Spleen (tissue), 11 donors: ENCODE data around the gene CHN1. TPM values are rescaled to one million over a fixed set of nuclear protein-coding genes. Genes with fewer than 3 reads are reported as not detected.

ENCODE experiments used
- DNase-seq: peaks from one replicate; pipeline ENCODE4 v3.0.0-alpha.2; 2020
- H3K27ac ChIP-seq, 8 donors: fragments of 200-600 bp; sonication (generic) in 7 of 8; 1 replicate in 4 of 8; 2 replicates in 4 of 8; pipeline versions ENCODE4 v1.5.0 to v1.8.0; 2016 to 2021; ENCODE audit warnings: inconsistent platforms in 4 of 8, mild to moderate bottlenecking in 4 of 8, moderate library complexity in 1 of 8
- H3K27me3 ChIP-seq, 7 donors: fragments of 200-600 bp; sonication (generic) in 6 of 7; replicated peaks in 1 of 7; 1 replicate in 4 of 7; 2 replicates in 3 of 7; pipeline versions ENCODE4 v1.5.0 to v1.8.0; 2016 to 2021; ENCODE audit warnings: inconsistent platforms in 3 of 7, mild to moderate bottlenecking in 1 of 7
- H3K36me3 ChIP-seq, 6 donors: fragments of 200-600 bp; sonication (generic) in 5 of 6; 1 replicate in 4 of 6; 2 replicates in 2 of 6; pipeline versions ENCODE4 v1.5.0 to v1.8.0; 2016 to 2021; ENCODE audit warnings: inconsistent platforms in 2 of 6
- H3K4me1 ChIP-seq, 6 donors: fragments of 200-600 bp; sonication (generic) in 5 of 6; 1 replicate in 3 of 6; 2 replicates in 3 of 6; pipeline versions ENCODE4 v1.5.0 to v1.8.0; 2016 to 2021; ENCODE audit warnings: inconsistent platforms in 3 of 6
- H3K4me3 ChIP-seq, 8 donors: fragments of 200-600 bp; sonication (generic) in 7 of 8; 1 replicate in 4 of 8; 2 replicates in 4 of 8; pipeline versions ENCODE4 v1.5.0 to v1.8.0; 2016 to 2021; ENCODE audit warnings: inconsistent platforms in 4 of 8, mild to moderate bottlenecking in 4 of 8, moderate library complexity in 2 of 8
- H3K9me3 ChIP-seq, 8 donors: fragments of 200-600 bp; sonication (generic) in 7 of 8; 1 replicate in 4 of 8; 2 replicates in 4 of 8; pipeline versions ENCODE4 v1.5.0 to v1.8.0; 2016 to 2021; ENCODE audit warnings: inconsistent platforms in 4 of 8
- POLR2A ChIP-seq, 3 donors: fragments of 450-650 bp; IDR thresholded peaks; one replicate each; pipeline ENCODE4 v1.5.1; 2017; ENCODE audit warnings: antibody characterized with exemption in 3 of 3, mild to moderate bottlenecking in 1 of 3
- POLR2AphosphoS5 ChIP-seq, 3 donors: sonication (generic); formaldehyde crosslinking; IDR thresholded peaks; one replicate each; pipeline ENCODE4 v1.5.1; 2017; ENCODE audit warnings: antibody characterized with exemption in 3 of 3
- WGBS, 5 donors: extraction: QIAGEN DNeasy Blood & Tissue Kit in 3 of 5; methylation state at CpG; one replicate each; pipeline versions ENCODE4 v1.1.5 to v1.1.7; 2013 to 2018; 5-methylcytosine and 5-hydroxymethylcytosine counted together
- intact Hi-C: fragments of 100-400 bp; cut with DNase I; formaldehyde crosslinking; loops from one replicate; pipeline ENCODE4 v1.15.0; 2023; ENCODE audit warnings: low total_unique reads
- polyA plus RNA-seq, 3 donors: library from polyadenylated mRNA; stranded (reverse); fragments of 200-250 nt; gene quantifications; one replicate each; pipeline ENCODE4 v1.2.1, GENCODE V29; 2013
- total RNA-seq, 7 donors: library from RNA; depleted of rRNA in 3 of 7; stranded (reverse); fragments of >200 nt in 3 of 7; fragmentation: NEBNext Ultra II Directional in 4 of 7; extraction: Animal tissue kit (Norgen Biotek cat#: 25700) in 4 of 7; gene quantifications; one replicate each; pipeline versions ENCODE4 v1.1.0 to v1.2.1, GENCODE V29; 2016 to 2021
- TF ChIP-seq, protein P1 (sequence below), 11 experiments: fragments of 200-600 bp in 7 of 11; fragments of 450-650 bp in 4 of 11; sonication (generic) in 4 of 11; IDR thresholded peaks in 8 of 11; conservative IDR thresholded peaks in 3 of 11; 1 replicate in 7 of 11; 2 replicates in 4 of 11; pipeline versions ENCODE4 v1.4.0 to v1.8.0; 2016 to 2021; ENCODE audit warnings: antibody characterized with exemption in 11 of 11, inconsistent platforms in 4 of 11, mild to moderate bottlenecking in 1 of 11
- donor health status: healthy with polysubstance abuse.
- donor health status: DM: no; HTN: no; CAD: no; lungs with moderate emphysema.
- donor health status: DM: no; HTN: no; CAD: no.
- donor health status: Bipolar disorder and iron deficiency.
- donor health status: healthy.
- donor health status: DM: no; HTN: no; CAD: no.
- donor health status: DM: yes; HTN: yes; CAD: no.

The CHN1 gene
- total and polyA plus RNA-seq, 10 donors: 5.4 to 14.6 (median 9.7) TPM

DNA sequence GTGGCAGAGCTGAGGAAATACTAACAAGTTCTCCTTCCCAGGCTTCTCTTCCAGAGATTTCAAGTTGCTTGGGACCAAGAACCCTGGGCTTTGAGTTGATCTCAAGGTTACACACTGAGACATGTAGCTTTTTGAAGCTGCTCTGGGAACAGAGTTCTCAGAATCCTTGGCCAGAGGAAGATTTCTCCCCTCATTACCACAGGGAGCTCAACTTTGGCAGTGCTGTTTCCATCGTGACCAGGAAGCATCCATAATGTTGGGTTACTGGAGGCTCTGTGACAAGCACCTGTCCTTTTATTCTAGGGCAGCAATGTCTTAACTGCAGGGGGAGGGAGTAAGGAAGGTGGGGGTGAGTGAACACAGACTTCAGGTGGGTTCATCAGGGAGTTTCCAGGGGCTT, 199.4 kb downstream of the CHN1 start:
- intact Hi-C loops: no loop called here
- 80 to 96% (median 90%) methylated on average over 1 of the region's 1 CpG for WGBS, 5 donors
- Histone ChIP-seq H3K4me1 (no peaks in the 10 kb centered on the region), H3K36me3 (no peaks in the 10 kb centered on the region), H3K9me3 (no peaks in the 10 kb centered on the region), H3K27ac (no peak overlapping the region), H3K4me3 (no peak overlapping the region), H3K27me3 (no peaks in the 10 kb centered on the region)
- TF ChIP-seq POLR2AphosphoS5 (IDR thresholded peaks at IDR 0.05) (no peak), POLR2A (IDR thresholded peaks at IDR 0.05) (no peak)
- TF ChIP-seq, protein P1, sequence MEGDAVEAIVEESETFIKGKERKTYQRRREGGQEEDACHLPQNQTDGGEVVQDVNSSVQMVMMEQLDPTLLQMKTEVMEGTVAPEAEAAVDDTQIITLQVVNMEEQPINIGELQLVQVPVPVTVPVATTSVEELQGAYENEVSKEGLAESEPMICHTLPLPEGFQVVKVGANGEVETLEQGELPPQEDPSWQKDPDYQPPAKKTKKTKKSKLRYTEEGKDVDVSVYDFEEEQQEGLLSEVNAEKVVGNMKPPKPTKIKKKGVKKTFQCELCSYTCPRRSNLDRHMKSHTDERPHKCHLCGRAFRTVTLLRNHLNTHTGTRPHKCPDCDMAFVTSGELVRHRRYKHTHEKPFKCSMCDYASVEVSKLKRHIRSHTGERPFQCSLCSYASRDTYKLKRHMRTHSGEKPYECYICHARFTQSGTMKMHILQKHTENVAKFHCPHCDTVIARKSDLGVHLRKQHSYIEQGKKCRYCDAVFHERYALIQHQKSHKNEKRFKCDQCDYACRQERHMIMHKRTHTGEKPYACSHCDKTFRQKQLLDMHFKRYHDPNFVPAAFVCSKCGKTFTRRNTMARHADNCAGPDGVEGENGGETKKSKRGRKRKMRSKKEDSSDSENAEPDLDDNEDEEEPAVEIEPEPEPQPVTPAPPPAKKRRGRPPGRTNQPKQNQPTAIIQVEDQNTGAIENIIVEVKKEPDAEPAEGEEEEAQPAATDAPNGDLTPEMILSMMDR (IDR thresholded peaks at IDR 0.05 in 8 of 11, conservative IDR thresholded peaks at IDR 0.05 in 3 of 11): no peak
- no peak for DNase-seq

DNA sequence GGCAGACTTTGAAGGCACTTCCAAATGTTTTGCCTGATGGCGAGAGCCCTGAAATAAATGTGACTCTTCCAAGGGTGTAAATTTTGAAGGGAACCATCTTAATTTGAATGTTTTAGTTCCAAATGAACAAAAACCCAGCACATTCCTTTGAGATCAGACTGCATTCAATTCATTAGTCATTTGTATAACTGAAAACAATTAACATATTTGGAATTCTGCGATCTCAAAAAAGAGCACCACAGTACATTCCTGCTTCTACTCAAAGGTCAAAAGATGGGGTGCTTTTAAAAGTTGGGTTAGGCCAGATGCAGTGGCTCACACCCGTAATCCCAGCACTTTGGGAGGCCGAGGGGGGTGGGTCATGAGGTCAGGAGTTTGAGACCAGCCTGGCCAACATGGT, 202.7 kb downstream of the CHN1 start:
- 84 to 91% (median 90%) methylated on average over 4 of the region's 4 CpGs for WGBS, 5 donors
- no peak overlapping the region for H3K27ac ChIP-seq
- TF ChIP-seq, protein P1 (IDR thresholded peaks at IDR 0.05 in 8 of 11, conservative IDR thresholded peaks at IDR 0.05 in 3 of 11): no peak
- TF ChIP-seq POLR2AphosphoS5 (IDR thresholded peaks at IDR 0.05) (no peak), POLR2A (IDR thresholded peaks at IDR 0.05) (no peak)
- peaks cover 0 to 9% (median 0%) of the 10 kb centered on the region in 6 donors for H3K36me3 ChIP-seq
- intact Hi-C loops: no loop called here
- H3K4me1 ChIP-seq: no peaks in the 10 kb centered on the region
- no peak for DNase-seq
- no peak overlapping the region for H3K4me3 ChIP-seq
- H3K9me3 ChIP-seq: no peaks in the 10 kb centered on the region
- H3K27me3 ChIP-seq: no peaks in the 10 kb centered on the region

DNA sequence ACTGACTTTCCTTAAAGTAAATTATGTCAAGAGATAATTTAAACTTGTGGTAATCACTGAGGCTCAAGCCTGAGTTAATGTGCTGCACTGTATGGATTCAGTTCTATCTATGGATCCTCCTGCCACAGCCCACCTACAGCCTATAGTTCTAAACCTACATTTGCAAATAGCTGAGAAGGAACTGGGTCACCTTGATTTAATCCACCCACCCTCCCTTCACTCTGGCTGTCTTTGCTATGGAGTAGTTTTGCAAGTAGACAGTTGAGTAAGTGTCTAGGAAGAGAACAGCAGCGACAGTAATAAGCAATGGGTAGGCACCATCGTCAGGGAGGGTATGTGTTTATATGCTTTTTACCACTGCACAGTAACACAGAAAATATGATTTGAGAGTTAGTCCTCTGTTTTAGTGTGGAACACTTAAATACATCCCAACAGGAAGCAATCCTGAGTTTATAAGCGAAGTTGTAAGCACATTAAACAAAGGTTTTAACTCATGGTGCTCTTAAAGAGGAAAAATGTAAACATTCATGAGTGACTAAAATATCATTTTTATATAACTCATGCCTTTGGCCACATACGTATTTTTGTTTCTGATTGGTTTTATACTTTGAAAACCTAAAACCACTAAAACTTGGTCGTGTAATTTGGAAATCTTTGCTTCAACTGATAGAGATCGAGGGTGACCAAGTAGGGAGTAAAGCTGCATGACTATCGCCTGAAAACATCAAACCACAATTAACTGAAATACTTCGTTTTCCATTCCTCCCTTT, 204.6 kb downstream of the CHN1 start:
- no peak for TF ChIP-seq POLR2A (IDR thresholded peaks at IDR 0.05)
- TF ChIP-seq, protein P1 (IDR thresholded peaks at IDR 0.05 in 8 of 11, conservative IDR thresholded peaks at IDR 0.05 in 3 of 11): no peak
- TF ChIP-seq POLR2AphosphoS5 (IDR thresholded peaks at IDR 0.05): no peak
- Histone ChIP-seq H3K4me3 (no peak overlapping the region), H3K27ac (no peak overlapping the region), H3K36me3 (peaks cover 0 to 9% (median 0%) of the 10 kb centered on the region in 6 donors), H3K9me3 (no peaks in the 10 kb centered on the region), H3K27me3 (no peaks in the 10 kb centered on the region), H3K4me1 (no peaks in the 10 kb centered on the region)
- intact Hi-C loops: no loop called here
- DNase-seq: no peak
- 81 to 92% (median 87%) methylated on average over 8 of the region's 8 CpGs for WGBS, 5 donors

DNA sequence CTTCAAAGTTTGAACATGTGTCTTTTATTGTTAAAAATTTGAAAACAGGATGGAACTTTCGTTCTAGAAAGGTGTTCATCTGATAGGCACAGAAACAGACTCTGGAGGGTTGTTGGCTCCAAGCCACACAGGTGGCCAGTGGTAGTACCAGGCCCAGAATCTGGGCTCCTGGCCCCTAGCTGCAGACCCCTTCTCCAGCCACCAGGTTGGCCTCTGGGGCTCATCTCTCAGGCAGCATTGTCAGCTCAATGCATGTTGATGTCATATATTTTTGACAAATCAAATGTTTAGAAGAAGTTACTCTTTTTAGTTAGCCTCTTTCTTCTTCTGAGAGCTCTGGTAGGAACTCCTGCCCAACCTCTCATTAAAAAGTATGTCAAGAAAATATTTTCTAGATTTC, 206.4 kb downstream of the CHN1 start:
- intact Hi-C loops: no loop called here
- TF ChIP-seq POLR2AphosphoS5 (IDR thresholded peaks at IDR 0.05) (no peak), POLR2A (IDR thresholded peaks at IDR 0.05) (no peak)
- TF ChIP-seq, protein P1 (IDR thresholded peaks at IDR 0.05 in 8 of 11, conservative IDR thresholded peaks at IDR 0.05 in 3 of 11): no peak
- no peak for DNase-seq
- 45 to 95% (median 88%) methylated on average over 1 of the region's 1 CpG for whole genome bisulfite sequencing, 5 donors
- Histone ChIP-seq H3K4me1 (no peaks in the 10 kb centered on the region), H3K9me3 (no peaks in the 10 kb centered on the region), H3K4me3 (no peak overlapping the region), H3K36me3 (peaks cover 0 to 9% (median 0%) of the 10 kb centered on the region in 6 donors), H3K27me3 (no peaks in the 10 kb centered on the region), H3K27ac (no peak overlapping the region)
